Measurements from ENCODE around the gene HDAC10. TPM values are rescaled to one million over a fixed set of nuclear protein-coding genes. Genes with fewer than 3 reads are reported as not detected.

The HDAC10 gene
- total RNA-seq = 10 to 100 TPM; 42.1 to 42.8 TPM

GRCh38 chr22:50250555-50251476, at the start of gene HDAC10:
Gene HDAC10, minus strand, starts transcription at chr22:50251265. Its CDS starts 233 bp downstream, at chr22:50251032.
- POLR2A ChIA-PET = interaction anchor here (0.5 to 1.4 kb wide), 3 partner anchors 10 to 248 kb away, joined by 3 to 7 read pairs (median 6); partner anchors contain the start of gene MAPK12
- CTCF ChIA-PET = interaction anchor here (0.6 to 4.0 kb wide), 14 partner anchors 9 to 457 kb away, joined by 3 to 28 read pairs (median 6); partner anchors contain the start of genes DENND6B, MAPK12 and SCO2

GRCh38 chr22:50300620-50301257, 49.7 kb upstream of the HDAC10 start:
- CTCF ChIA-PET = no interaction called here

GRCh38 chr22:50299785-50300619, 48.9 kb upstream of the HDAC10 start:
- CTCF ChIA-PET = no interaction called here
- POLR2A ChIA-PET = no interaction called here

More at GRCh38 chr22:50300620-50301257, 49.7 kb upstream of the HDAC10 start:
- POLR2A ChIA-PET = no interaction called here

- CTCF ChIA-PET = no interaction called here
- POLR2A ChIA-PET = no interaction called here
These were observed 48.1 kb upstream of the HDAC10 start for GRCh38 chr22:50298937-50299784.

GRCh38 chr22:50298266-50298637, 47.2 kb upstream of the HDAC10 start:
- POLR2A ChIA-PET = no interaction called here
- CTCF ChIA-PET = no interaction called here

GRCh38 chr22:50297510-50298265, 46.6 kb upstream of the HDAC10 start:
- POLR2A ChIA-PET = no interaction called here
- CTCF ChIA-PET = interaction anchor here (1.1 kb wide), 1 partner anchor 66 kb away, joined by 5 read pairs; no protein-coding TSS in a partner anchor

GRCh38 chr22:50296658-50297490, 45.8 kb upstream of the HDAC10 start:
- ChIA-PET POLR2A (no interaction called here), CTCF (interaction anchor here (1.1 kb wide), 1 partner anchor 66 kb away, joined by 5 read pairs; no protein-coding TSS in a partner anchor)

- CTCF ChIA-PET = interaction anchor here (1.5 kb wide), 1 partner anchor 18 kb away, joined by 4 read pairs; no protein-coding TSS in a partner anchor
These were observed 43.2 kb upstream of the HDAC10 start for GRCh38 chr22:50294319-50294656.

GRCh38 chr22:50293441-50294318, 42.6 kb upstream of the HDAC10 start:
- POLR2A ChIA-PET = no interaction called here

More at GRCh38 chr22:50294319-50294656, 43.2 kb upstream of the HDAC10 start:
- POLR2A ChIA-PET = no interaction called here

GRCh38 chr22:50292643-50293440, 41.8 kb upstream of the HDAC10 start:
- CTCF ChIA-PET = no interaction called here

More at GRCh38 chr22:50293441-50294318, 42.6 kb upstream of the HDAC10 start:
- CTCF ChIA-PET = interaction anchor here (1.5 kb wide), 1 partner anchor 17 kb away, joined by 4 read pairs; no protein-coding TSS in a partner anchor

GRCh38 chr22:50289942-50290630, 39.0 kb upstream of the HDAC10 start:
- POLR2A ChIA-PET = no interaction called here
- CTCF ChIA-PET = no interaction called here

More at GRCh38 chr22:50292643-50293440, 41.8 kb upstream of the HDAC10 start:
- POLR2A ChIA-PET = no interaction called here

- CTCF ChIA-PET = no interaction called here
- POLR2A ChIA-PET = no interaction called here
These were observed 38.3 kb upstream of the HDAC10 start for GRCh38 chr22:50289151-50289941.

- ChIA-PET CTCF (no interaction called here), POLR2A (no interaction called here)
These were observed 36.7 kb upstream of the HDAC10 start for GRCh38 chr22:50287731-50288130.

GRCh38 chr22:50286701-50287318, 35.7 kb upstream of the HDAC10 start:
- ChIA-PET POLR2A (no interaction called here), CTCF (no interaction called here)

Data from activated CD8-positive, alpha-beta memory T cell treated with anti-CD3 and anti-CD28 coated beads for 36 hours (primary cell).